IMR-90 (cell line): ENCODE measurements around the gene BAD. TPM values are rescaled to one million over a fixed set of nuclear protein-coding genes. Genes with fewer than 3 reads are reported as not detected.

Source experiments
- ATAC-seq: fragments of 200-7000 bp; cut with Tn5 transposase; 2 replicates; pipeline ENCODE4 v1.9.1; 2020; ENCODE audit warnings: low read depth, mild to moderate bottlenecking, moderate library complexity
- BruUV-seq: library from RNA; stranded (reverse); fragments of 400-500 nt; replicated peaks from 2 replicates; lab custom pipeline; 2021; lab: Mats Ljungman, UMichigan
- CTCF ChIA-PET: fragments of 300-600 bp; formaldehyde crosslinking; extraction: SDS; loops from one replicate; lab custom pipeline; 2021; ENCODE audit warnings: antibody characterized with exemption; lab: Yijun Ruan, JAX
- POLR2A ChIA-PET: fragments of 300-600 bp; sonication (Branson Sonifier 250); formaldehyde crosslinking; loops from one replicate; lab custom pipeline; 2022; ENCODE audit warnings: antibody characterized with exemption; ENCODE audit not compliant: unreplicated experiment; lab: Charles Lee
- DNase-seq: peaks from one replicate; pipeline ENCODE4 v3.0.0; 2013
- H2AFZ ChIP-seq: replicated peaks from 2 replicates; pipeline ENCODE3; 2013; ENCODE audit warnings: low read length, mild to moderate bottlenecking; ENCODE audit not compliant: poor library complexity
- H2AK5ac ChIP-seq: 2 replicates; pipeline ENCODE4 v1.6.1; 2013; ENCODE audit warnings: low read depth, low read length, inconsistent platforms
- H2AK9ac ChIP-seq: replicated peaks from 2 replicates; pipeline ENCODE3; 2013; ENCODE audit warnings: mild to moderate bottlenecking, low read depth, low read length, moderate library complexity; ENCODE audit not compliant: poor library complexity
- H2BK120ac ChIP-seq: 2 replicates; pipeline ENCODE4 v1.6.1; 2013; ENCODE audit warnings: low read depth, low read length, inconsistent platforms
- H2BK15ac ChIP-seq: 3 replicates; pipeline ENCODE4 v1.6.1; 2013; ENCODE audit warnings: low read depth, low read length, inconsistent platforms
- H2BK20ac ChIP-seq: 2 replicates; pipeline ENCODE4 v1.6.1; 2013; ENCODE audit warnings: low read depth, mild to moderate bottlenecking, inconsistent platforms, low read length, moderate library complexity
- H2BK5ac ChIP-seq: 2 replicates; pipeline ENCODE4 v1.6.1; 2013; ENCODE audit warnings: mild to moderate bottlenecking, low read depth, low read length, inconsistent platforms; ENCODE audit not compliant: poor library complexity, severe bottlenecking
- H3K14ac ChIP-seq: replicated peaks from 2 replicates; pipeline ENCODE4 v1.6.1; 2013; ENCODE audit warnings: low read depth, low read length, inconsistent platforms
- H3K18ac ChIP-seq: 2 replicates; pipeline ENCODE4 v1.6.1; 2013; ENCODE audit warnings: low read depth, low read length, control low read depth
- H3K23ac ChIP-seq: 2 replicates; pipeline ENCODE4 v1.6.1; 2013; ENCODE audit warnings: low read depth, low read length, inconsistent platforms
- H3K27ac ChIP-seq: 2 replicates; pipeline ENCODE4 v1.5.1; 2013; ENCODE audit warnings: mild to moderate bottlenecking, control low read depth, low read length; ENCODE audit not compliant: insufficient read depth
- H3K27me3 ChIP-seq: 2 replicates; pipeline ENCODE4 v1.6.1; 2013; ENCODE audit warnings: low read length; ENCODE audit not compliant: control insufficient read depth, insufficient read depth
- H3K36me3 ChIP-seq: 2 replicates; pipeline ENCODE4 v1.6.1; 2013; ENCODE audit warnings: low read length, mixed read lengths; ENCODE audit not compliant: control insufficient read depth, insufficient read depth
- H3K4ac ChIP-seq: 2 replicates; pipeline ENCODE4 v1.6.1; 2013; ENCODE audit warnings: low read depth, low read length, inconsistent platforms
- H3K4me1 ChIP-seq: 2 replicates; pipeline ENCODE4 v1.6.1; 2013; ENCODE audit warnings: low read length, mixed read lengths; ENCODE audit not compliant: control insufficient read depth, insufficient read depth
- H3K4me2 ChIP-seq: 2 replicates; pipeline ENCODE4 v1.6.1; 2013; ENCODE audit warnings: low read depth, mild to moderate bottlenecking, control low read depth, low read length, moderate library complexity
- H3K4me3 ChIP-seq: 2 replicates; pipeline ENCODE4 v1.5.1; 2013; ENCODE audit warnings: low read depth, mild to moderate bottlenecking, control low read depth, low read length, moderate library complexity; ENCODE audit not compliant: insufficient read depth
- H3K56ac ChIP-seq: 2 replicates; pipeline ENCODE4 v1.6.1; 2013; ENCODE audit warnings: low read length, inconsistent platforms; ENCODE audit not compliant: insufficient read depth; ENCODE audit errors: extremely low read depth
- H3K79me1 ChIP-seq, 2 experiments: 2 replicates each; pipeline ENCODE4 v1.6.1; 2013; ENCODE audit warnings: low read length in 2 of 2, inconsistent platforms in 1 of 2, low read depth in 1 of 2
- H3K9ac ChIP-seq: 2 replicates; pipeline ENCODE4 v1.6.1; 2013; ENCODE audit warnings: low read depth, low read length, control low read depth
- H3K9me1 ChIP-seq: 2 replicates; pipeline ENCODE4 v1.6.1; 2013; ENCODE audit warnings: low read length, inconsistent platforms; ENCODE audit not compliant: insufficient read depth
- H3K9me3 ChIP-seq: 2 replicates; pipeline ENCODE4 v1.6.1; 2013; ENCODE audit warnings: low read length; ENCODE audit not compliant: control insufficient read depth, insufficient read depth
- H4K20me1 ChIP-seq: 2 replicates; pipeline ENCODE4 v1.6.1; 2013; ENCODE audit warnings: low read length, inconsistent platforms; ENCODE audit not compliant: insufficient read depth
- H4K5ac ChIP-seq: 2 replicates; pipeline ENCODE4 v1.6.1; 2013; ENCODE audit warnings: mild to moderate bottlenecking, low read depth, low read length, control low read depth
- H4K8ac ChIP-seq, 2 experiments: 2 replicates each; pipeline ENCODE4 v1.6.1; 2013; ENCODE audit warnings: low read depth in 2 of 2, low read length in 2 of 2, control low read depth in 1 of 2, inconsistent platforms in 1 of 2
- H4K91ac ChIP-seq: 2 replicates; pipeline ENCODE4 v1.6.1; 2013; ENCODE audit warnings: low read depth, low read length, inconsistent platforms; ENCODE audit not compliant: insufficient read depth
- BHLHE40 ChIP-seq: fragments of 150-350 bp; IDR thresholded peaks from 2 replicates; pipeline ENCODE4 v1.6.1; 2016; ENCODE audit warnings: mild to moderate bottlenecking, low read depth, low read length
- WGBS, 2 experiments: methylation state at CpG; one replicate each; pipeline versions ENCODE4 v1.1.5 to v1.1.7; 2013; ENCODE audit warnings: missing lambda C conversion rate in 2 of 2; ENCODE audit not compliant: insufficient read length in 1 of 2; ENCODE audit errors: extremely low coverage in 2 of 2; 5-methylcytosine and 5-hydroxymethylcytosine counted together
- dilution Hi-C: fragments of 300-500 bp; cut with HindIII; formaldehyde crosslinking; loops from one replicate; pipeline ENCODE4 v1.14.3; 2018; ENCODE audit warnings: low sequenced_read_pairs; ENCODE audit not compliant: unreplicated experiment
- in situ Hi-C: fragments of 300-500 bp; cut with MboI; formaldehyde crosslinking; loops from 3 replicates; pipeline ENCODE4 v1.14.3; 2019; ENCODE audit warnings: low sequenced_read_pairs, inconsistent platforms, mixed read lengths
- intact Hi-C: fragments of 100-400 bp; cut with micrococcal nuclease; formaldehyde crosslinking; loops from 2 replicates; pipeline ENCODE4 v1.10.0; 2022
- polyA plus RNA-seq, 3 experiments: library from polyadenylated mRNA; depleted of rRNA; stranded (reverse); fragments of >200 nt; gene quantifications; 2 replicates each; pipeline ENCODE4 v1.2.3, GENCODE V29; 2012; ENCODE audit warnings: low replicate concordance in 1 of 3
- total RNA-seq: library from RNA; depleted of rRNA; stranded (reverse); fragments of >200 nt; gene quantifications from 2 replicates; pipeline ENCODE4 v1.2.3, GENCODE V29; 2012

The BAD gene
- total and polyA plus RNA-seq, 2 of the 4 experiments (the other 2 are of a cell fraction) = 30.3 to 68.0 TPM

DNA sequence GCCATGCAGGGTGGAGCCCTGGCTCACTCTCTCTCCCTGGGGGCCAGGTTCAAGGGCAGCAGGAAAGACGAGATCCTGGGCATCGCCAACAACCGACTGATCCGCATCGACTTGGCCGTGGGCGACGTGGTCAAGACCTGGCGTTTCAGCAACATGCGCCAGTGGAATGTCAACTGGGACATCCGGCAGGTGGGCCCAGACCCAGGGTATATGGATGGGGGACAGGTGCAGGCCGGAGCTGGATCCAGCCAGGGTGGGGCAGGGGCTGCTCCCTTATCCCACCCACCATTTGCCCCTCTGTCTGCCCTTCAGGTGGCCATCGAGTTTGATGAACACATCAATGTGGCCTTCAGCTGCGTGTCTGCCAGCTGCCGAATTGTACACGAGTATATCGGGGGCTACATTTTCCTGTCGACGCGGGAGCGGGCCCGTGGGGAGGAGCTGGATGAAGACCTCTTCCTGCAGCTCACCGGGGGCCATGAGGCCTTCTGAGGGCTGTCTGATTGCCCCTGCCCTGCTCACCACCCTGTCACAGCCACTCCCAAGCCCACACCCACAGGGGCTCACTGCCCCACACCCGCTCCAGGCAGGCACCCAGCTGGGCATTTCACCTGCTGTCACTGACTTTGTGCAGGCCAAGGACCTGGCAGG is 61.3 kb downstream of the BAD start:
- peaks cover 5% of the 10 kb centered on the region for H3K36me3 ChIP-seq
- intact Hi-C loops = no loop called here

More for the DNA sequence above, 61.3 kb downstream of the BAD start:
- Histone ChIP-seq H3K56ac (no peak overlapping the region), H3K27me3 (no peaks in the 10 kb centered on the region), H2BK120ac (no peak overlapping the region), H2AK5ac (no peak overlapping the region), H4K91ac (no peak overlapping the region), H3K4ac (no peak overlapping the region), H2BK15ac (no peak overlapping the region), H3K14ac (no peak overlapping the region), H3K9ac (no peak overlapping the region), H2BK20ac (no peak overlapping the region), H4K20me1 (no peaks in the 10 kb centered on the region; the same call in 1 of the 2 replicates), H3K9me1 (peaks cover 24% of the 10 kb centered on the region), H3K9me3 (no peaks in the 10 kb centered on the region), H2AFZ (no peak overlapping the region), H2AK9ac (no peak overlapping the region), H2BK5ac (no peak overlapping the region), H3K27ac (no peak overlapping the region), H3K4me2 (no peak overlapping the region), H3K79me1 (peaks cover 22 to 39% of the 10 kb centered on the region in 2 experiments; a peak in 3 of 4 replicates), H3K4me1 (peaks cover 14% of the 10 kb centered on the region), H3K23ac (no peak overlapping the region), H4K8ac (no peak overlapping the region), H3K18ac (no peak overlapping the region), H3K4me3 (no peak overlapping the region), H4K5ac (no peak overlapping the region)
- BruUV-seq = no TSS peak
- in situ Hi-C loops (no loop called here), dilution Hi-C loops (no loop called here)
- ChIA-PET POLR2A (interaction anchor here (0.6 kb wide), 1 partner anchor 8 kb away, joined by 4 read pairs; no protein-coding TSS in a partner anchor), CTCF (no interaction called here)
- no peak for DNase-seq
- 96% methylated on average over 19 of the region's 24 CpGs; no CpG with 5 or more reads in 1 of the 2 experiments for WGBS, 2 experiments
- no peak for ATAC-seq
- TF ChIP-seq BHLHE40 = no peak
